GM18868 (cell line): Measurements from ENCODE around the gene SLC35G6.
"Not testable (repeated sequence)": the region's sequence is repeated elsewhere in the genome, so short reads cannot be mapped to it uniquely, and the experiment has no call there.

Experiments
- ATAC-seq: cut with Tn5 transposase; IDR thresholded peaks from one replicate; pipeline ENCODE4 v1.9.1; 2021; ENCODE audit warnings: mild to moderate bottlenecking, moderate library complexity; ENCODE audit not compliant: unreplicated experiment

SLC35G6 gene

GRCh38 chr17:7459961-7460545 lies 21.2 kb upstream of the SLC35G6 start:
- ATAC-seq = no peak

DNA sequence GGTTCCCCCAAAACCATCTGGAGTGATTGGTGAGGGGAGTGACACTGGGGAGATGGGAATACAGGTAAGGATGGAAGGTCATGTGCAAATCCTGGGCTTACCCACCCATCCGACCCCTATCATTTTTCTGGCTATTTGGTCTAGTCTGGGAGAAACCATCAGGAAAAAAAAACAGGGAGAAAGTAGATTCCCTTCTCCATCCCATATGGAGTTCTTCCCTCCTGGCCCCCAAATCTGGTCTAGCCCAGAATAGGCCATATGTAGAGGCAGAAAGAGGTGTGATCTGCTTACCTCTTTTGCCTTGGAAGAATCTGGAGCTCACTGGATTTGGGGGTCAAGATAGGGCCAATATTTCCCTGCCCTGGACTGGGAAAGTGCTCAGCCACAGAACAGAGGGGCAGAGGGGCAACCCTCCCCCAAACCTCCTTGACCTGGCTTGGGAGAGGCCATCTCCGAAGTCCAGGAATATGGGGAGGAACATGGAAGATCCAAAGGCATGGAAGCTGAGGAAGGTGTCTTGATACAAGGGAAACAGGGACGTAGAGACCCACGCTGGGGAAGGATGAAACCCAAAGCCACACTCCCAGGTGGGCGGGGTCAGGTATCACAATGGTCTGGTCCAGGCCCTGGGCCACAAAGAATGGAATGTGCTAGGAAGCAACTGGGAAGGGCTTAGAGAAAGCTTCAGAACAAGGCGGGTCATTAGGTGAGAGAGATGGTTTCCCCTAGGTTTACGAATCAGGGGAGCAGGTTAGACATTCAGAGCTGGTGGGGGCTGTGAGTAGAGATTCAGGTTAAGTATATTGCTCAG lies 20.2 kb upstream of the SLC35G6 start:
- no peak for ATAC-seq

GRCh38 chr17:7462474-7463371 lies 18.5 kb upstream of the SLC35G6 start:
- ATAC-seq = no peak

DNA sequence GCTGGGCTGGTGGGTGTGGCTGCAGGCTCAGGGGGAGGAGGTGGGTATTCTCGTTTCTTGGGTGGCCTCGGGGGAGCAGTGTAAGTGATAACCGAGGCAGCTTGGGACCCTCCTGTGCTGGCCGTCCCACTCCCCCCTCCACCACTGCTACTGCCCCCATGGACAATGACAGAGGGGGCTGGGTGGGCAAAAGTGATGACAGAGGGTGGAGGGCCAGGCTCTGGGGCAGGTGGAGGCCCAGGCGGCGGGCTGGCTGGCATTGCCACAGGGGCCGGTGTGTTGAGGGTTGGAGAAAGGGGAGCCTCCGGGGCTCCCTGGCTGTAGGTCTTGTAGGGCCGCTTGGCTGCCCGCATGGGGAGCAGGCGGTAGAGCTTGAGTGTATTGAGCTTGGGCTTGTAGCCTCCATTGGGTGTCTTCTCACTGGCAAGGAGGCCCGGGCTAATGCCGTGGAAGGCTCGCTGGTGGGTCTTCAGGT lies 17.8 kb upstream of the SLC35G6 start:
- ATAC-seq = no peak

DNA sequence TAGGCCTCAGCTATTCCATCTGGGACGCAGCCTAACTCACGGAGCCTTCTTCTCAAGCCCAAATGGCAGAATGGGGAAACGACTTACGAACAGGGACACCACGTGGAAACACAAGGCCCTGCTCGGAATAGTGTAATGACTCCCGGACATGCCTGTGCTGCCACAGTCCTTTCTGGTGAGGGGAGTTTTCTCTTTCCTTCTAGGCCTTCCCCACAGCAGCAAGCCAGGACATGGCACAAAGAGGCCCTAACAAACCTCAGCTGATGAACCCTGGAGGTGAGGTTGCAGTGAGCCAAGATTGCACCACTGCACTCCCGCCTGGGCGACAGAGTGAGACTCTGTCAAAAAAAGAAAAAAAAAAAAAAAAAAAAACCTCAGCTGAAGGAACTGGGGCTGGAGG lies 17.2 kb upstream of the SLC35G6 start:
- no peak for ATAC-seq

- ATAC-seq = no peak
Measured at GRCh38 chr17:7465597-7466275, 15.5 kb upstream of the SLC35G6 start.

GRCh38 chr17:7466318-7466638 lies 15.0 kb upstream of the SLC35G6 start:
- no peak for ATAC-seq

- no peak for ATAC-seq
Measured at GRCh38 chr17:7466639-7467341, 14.5 kb upstream of the SLC35G6 start.

- ATAC-seq = no peak
Measured at GRCh38 chr17:7467498-7467897, 13.7 kb upstream of the SLC35G6 start.

- ATAC-seq = no peak
Measured at GRCh38 chr17:7468290-7468689, 13.0 kb upstream of the SLC35G6 start.

GRCh38 chr17:7468804-7469389 lies 12.3 kb upstream of the SLC35G6 start:
- ATAC-seq = no peak

DNA sequence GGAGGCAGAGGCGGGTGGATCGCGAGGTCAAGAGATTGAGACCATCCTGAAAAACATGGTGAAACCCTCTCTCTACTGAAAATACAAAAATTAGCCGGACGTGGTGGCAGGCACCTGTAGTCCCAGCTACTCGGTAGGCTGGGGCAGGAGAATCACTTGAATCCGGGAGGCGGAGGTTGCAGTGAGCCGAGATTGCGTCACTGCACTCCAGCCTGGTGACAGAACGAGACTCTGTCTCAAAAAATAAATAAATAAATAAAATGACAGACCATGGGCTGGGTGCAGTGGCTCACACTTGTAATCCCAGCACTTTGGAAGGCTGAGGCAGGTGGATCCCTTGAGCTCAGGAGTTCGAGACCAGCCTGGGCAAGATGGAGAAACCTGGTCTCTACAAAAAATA lies 11.4 kb upstream of the SLC35G6 start:
- not testable (repeated sequence) for ATAC-seq

DNA sequence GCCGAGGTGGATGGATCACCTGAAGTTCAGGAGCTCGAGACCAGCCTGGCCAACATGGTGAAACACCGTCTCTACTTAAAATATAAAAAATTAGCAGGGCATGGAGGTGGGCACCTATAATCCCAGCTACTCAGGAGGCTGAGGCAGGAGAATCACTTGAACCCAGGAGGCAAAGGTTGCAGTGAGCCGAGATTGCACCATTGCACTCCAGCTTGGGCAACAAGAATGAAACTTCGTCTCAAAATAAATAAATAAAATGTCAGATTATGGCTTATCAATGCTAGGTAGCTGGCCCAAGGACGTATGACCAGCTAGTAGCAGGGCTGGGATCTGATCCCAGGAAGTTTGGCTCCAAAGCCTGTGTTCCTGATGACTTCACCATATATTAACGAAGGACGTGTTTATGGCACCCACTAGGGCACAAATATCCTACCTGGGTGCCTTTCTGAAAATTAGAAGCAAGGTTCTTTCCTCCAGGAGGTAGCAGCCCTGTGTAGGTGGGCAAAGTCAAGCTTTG lies 10.7 kb upstream of the SLC35G6 start:
- ATAC-seq = not testable (repeated sequence)

GRCh38 chr17:7471729-7472128 lies 9.5 kb upstream of the SLC35G6 start:
- no peak for ATAC-seq

DNA sequence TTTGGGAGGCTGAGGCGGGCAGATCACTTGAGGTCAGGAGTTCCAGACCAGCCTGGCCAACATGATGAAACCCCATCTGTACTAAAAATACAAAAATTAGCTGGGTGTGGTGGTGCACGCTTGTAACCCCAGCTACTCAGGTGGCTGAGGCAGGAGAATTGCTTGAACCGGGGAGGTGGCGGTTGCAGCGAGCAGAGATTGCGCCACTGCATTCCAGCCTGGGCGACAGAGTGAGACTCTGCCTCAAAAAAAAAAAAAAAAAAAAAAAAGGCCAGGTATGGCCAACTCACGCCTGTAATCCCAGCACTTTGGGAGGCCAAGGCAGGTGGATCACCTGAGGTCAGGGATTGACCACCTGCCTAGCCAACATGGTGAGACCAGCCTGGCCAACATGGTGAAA lies 6.5 kb upstream of the SLC35G6 start:
- not testable (repeated sequence) for ATAC-seq

DNA sequence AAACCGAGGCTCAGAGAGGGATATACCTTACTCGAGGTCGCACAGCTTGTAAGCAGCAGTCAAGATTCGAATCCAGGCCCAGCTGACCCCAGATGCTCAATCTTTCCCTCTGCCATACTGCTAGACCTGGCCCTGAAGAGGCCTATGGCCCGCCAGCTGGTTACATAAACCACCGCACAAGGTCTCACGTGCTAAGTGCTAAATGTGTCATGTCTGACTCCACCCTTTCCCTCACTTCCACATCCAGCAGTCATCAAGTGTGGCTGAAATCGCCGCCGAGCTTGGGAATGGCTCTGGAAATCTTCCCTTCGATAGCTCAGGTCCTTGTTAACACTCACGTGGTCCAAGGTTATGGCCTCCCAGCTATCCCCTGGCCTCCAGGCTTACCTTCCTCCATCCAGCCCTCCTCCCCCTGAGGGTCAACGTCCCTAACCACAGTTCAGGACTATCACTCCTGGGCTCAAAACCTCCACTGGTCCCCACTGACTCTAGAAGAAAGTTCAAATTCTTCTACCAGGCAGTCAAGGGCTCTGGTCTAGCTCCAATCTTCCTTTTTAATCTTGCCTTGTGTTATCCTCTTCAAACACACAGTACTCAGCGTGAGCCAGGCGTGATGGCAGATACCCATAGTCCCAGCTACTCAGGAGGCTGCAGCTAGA lies 5.4 kb upstream of the SLC35G6 start:
- ATAC-seq = no peak

GRCh38 chr17:7476494-7476893 lies 4.8 kb upstream of the SLC35G6 start:
- ATAC-seq = no peak

DNA sequence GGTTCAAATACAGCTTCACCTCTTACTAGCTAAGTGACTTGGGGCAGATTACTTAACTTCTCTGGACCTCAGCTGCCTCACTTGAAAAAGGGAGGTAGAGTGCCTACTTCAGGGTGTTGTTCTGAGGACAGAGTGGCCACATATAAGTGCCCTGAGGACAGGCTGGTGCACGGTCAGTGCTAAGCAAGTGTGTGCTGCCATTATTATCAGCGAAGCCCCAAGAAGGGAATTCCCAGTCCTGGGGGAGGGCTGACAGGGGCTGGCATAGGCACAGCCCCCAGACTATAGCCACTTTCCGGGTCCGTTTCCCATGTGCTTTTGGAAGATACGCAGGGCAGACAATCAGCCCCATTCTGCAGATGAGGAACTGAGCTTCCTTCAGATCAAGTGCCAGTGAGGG lies 4.3 kb upstream of the SLC35G6 start:
- no peak for ATAC-seq
